AG04450 (cell line): ENCODE measurements around the gene CMPK1. TPM values are rescaled to one million over a fixed set of nuclear protein-coding genes. Genes with fewer than 3 reads are reported as not detected.

Source experiments
- CTCF ChIA-PET: fragments of 300-600, 350-600 bp; formaldehyde crosslinking; extraction: SDS; loops from one replicate; lab custom pipeline; 2022; ENCODE audit warnings: antibody characterized with exemption, inconsistent platforms; lab: Charles Lee
- POLR2A ChIA-PET: fragments of 350-600 bp; formaldehyde crosslinking; extraction: SDS; loops from one replicate; lab custom pipeline; 2021; ENCODE audit warnings: antibody characterized with exemption, inconsistent platforms; lab: Yijun Ruan, JAX
- DNase-seq: peaks from one replicate; pipeline ENCODE4 v3.0.0-alpha.2; 2011; ENCODE audit warnings: low read depth, low spot score
- H3K27ac ChIP-seq: one replicate; pipeline ENCODE4 v1.5.1; 2012; ENCODE audit warnings: low read depth, low read length, control low read depth
- H3K27me3 ChIP-seq: one replicate; pipeline ENCODE4 v1.6.0; 2012; ENCODE audit warnings: low read length; ENCODE audit not compliant: control insufficient read depth, insufficient read depth
- H3K4me3 ChIP-seq: 2 replicates; pipeline ENCODE4 v1.5.1; 2011; ENCODE audit warnings: mild to moderate bottlenecking, low read depth, low read length, control low read depth
- H3K9me3 ChIP-seq: 2 replicates; pipeline ENCODE4 v1.5.1; 2012; ENCODE audit warnings: low read length; ENCODE audit not compliant: control insufficient read depth, insufficient read depth
- polyA plus RNA-seq: library from polyadenylated mRNA; depleted of rRNA; stranded (reverse); fragments of >200 nt; gene quantifications from 2 replicates; pipeline ENCODE4 v1.2.3, GENCODE V29; 2011
- TF ChIP-seq, protein P1 (sequence below): IDR thresholded peaks from 2 replicates; pipeline ENCODE4 v1.5.1; 2011; ENCODE audit warnings: low read depth, low read length, control low read depth, inconsistent platforms

CMPK1 gene
- polyA plus RNA-seq, 1 experiment: 68.7 TPM

GRCh38 chr1:47367651-47368050, 34.1 kb downstream of the CMPK1 start:
- Histone ChIP-seq H3K27ac (no peak overlapping the region), H3K27me3 (no peaks in the 10 kb centered on the region), H3K4me3 (no peak overlapping the region), H3K9me3 (no peaks in the 10 kb centered on the region)
- TF ChIP-seq, protein P1, sequence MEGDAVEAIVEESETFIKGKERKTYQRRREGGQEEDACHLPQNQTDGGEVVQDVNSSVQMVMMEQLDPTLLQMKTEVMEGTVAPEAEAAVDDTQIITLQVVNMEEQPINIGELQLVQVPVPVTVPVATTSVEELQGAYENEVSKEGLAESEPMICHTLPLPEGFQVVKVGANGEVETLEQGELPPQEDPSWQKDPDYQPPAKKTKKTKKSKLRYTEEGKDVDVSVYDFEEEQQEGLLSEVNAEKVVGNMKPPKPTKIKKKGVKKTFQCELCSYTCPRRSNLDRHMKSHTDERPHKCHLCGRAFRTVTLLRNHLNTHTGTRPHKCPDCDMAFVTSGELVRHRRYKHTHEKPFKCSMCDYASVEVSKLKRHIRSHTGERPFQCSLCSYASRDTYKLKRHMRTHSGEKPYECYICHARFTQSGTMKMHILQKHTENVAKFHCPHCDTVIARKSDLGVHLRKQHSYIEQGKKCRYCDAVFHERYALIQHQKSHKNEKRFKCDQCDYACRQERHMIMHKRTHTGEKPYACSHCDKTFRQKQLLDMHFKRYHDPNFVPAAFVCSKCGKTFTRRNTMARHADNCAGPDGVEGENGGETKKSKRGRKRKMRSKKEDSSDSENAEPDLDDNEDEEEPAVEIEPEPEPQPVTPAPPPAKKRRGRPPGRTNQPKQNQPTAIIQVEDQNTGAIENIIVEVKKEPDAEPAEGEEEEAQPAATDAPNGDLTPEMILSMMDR: no peak
- POLR2A ChIA-PET: no interaction called here
- DNase-seq: no peak
- CTCF ChIA-PET: interaction anchor here (0.7 to 3.0 kb wide), 4 partner anchors 20 to 105 kb away, joined by 3 to 12 read pairs (median 6); partner anchors contain the start of gene FOXD2

- ChIA-PET POLR2A (interaction anchor here (1.0 kb wide), 1 partner anchor 33 kb away, joined by 9 read pairs; no protein-coding TSS in a partner anchor), CTCF (interaction anchor here (0.7 to 1.8 kb wide), 5 partner anchors 11 to 192 kb away, joined by 3 to 9 read pairs (median 3); no protein-coding TSS in a partner anchor)
- no peak overlapping the region for H3K27ac ChIP-seq
- no peak overlapping the region for H3K4me3 ChIP-seq
- TF ChIP-seq, protein P1: no peak
- no peaks in the 10 kb centered on the region for H3K9me3 ChIP-seq
- DNase-seq: no peak
- H3K27me3 ChIP-seq: no peaks in the 10 kb centered on the region
These were observed 37.5 kb downstream of the CMPK1 start for GRCh38 chr1:47371016-47371517.

- H3K27ac ChIP-seq: no peak overlapping the region
- TF ChIP-seq, protein P1: no peak
- H3K9me3 ChIP-seq: no peaks in the 10 kb centered on the region
- DNase-seq: no peak
- no peaks in the 10 kb centered on the region for H3K27me3 ChIP-seq
- ChIA-PET POLR2A (no interaction called here), CTCF (interaction anchor here (1.1 to 1.8 kb wide), 2 partner anchors 15 to 62 kb away, joined by 3 to 4 read pairs; no protein-coding TSS in a partner anchor)
- H3K4me3 ChIP-seq: no peak overlapping the region
These were observed 40.9 kb downstream of the CMPK1 start for GRCh38 chr1:47374501-47374900.

GRCh38 chr1:47378147-47378546, 44.6 kb downstream of the CMPK1 start:
- TF ChIP-seq, protein P1: no peak
- Histone ChIP-seq H3K9me3 (no peaks in the 10 kb centered on the region), H3K4me3 (no peak overlapping the region), H3K27ac (no peak overlapping the region), H3K27me3 (no peaks in the 10 kb centered on the region)
- no peak for DNase-seq
- POLR2A ChIA-PET: interaction anchor here (1.0 kb wide), 1 partner anchor 44 kb away, joined by 3 read pairs; no protein-coding TSS in a partner anchor
- CTCF ChIA-PET: interaction anchor here (0.6 to 5.8 kb wide), 3 partner anchors 11 to 329 kb away, joined by 3 to 36 read pairs (median 6); no protein-coding TSS in a partner anchor

DNA sequence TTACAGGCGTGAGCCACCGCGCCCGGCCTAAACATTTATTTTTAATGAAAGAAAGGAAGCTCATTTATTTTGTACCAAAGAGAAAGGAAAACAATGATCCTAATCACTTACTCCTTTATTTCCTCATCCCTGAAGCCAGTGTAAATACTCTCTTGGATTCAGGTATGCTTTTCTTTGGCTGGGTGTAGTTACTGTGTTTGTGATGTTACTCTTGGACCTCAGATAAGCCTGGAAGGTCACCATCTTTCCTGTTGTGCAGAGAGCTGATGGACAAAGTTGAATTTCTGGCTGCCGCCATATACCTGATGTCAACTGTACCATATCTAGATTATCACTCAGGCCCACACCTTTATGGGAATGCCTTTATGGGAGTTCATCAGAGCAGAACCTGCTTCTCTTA, 47.1 kb downstream of the CMPK1 start:
- TF ChIP-seq, protein P1: no peak
- H3K9me3 ChIP-seq: no peaks in the 10 kb centered on the region
- H3K4me3 ChIP-seq: no peak overlapping the region
- ChIA-PET POLR2A (no interaction called here), CTCF (interaction anchor here (0.6 to 5.8 kb wide), 7 partner anchors 8 to 658 kb away, joined by 3 to 36 read pairs (median 5); no protein-coding TSS in a partner anchor)
- H3K27ac ChIP-seq: no peak overlapping the region
- no peaks in the 10 kb centered on the region for H3K27me3 ChIP-seq
- DNase-seq: no peak
